Adrenal gland (tissue), 12 donors: ENCODE data around the gene HAUS7. TPM values are rescaled to one million over a fixed set of nuclear protein-coding genes. Genes with fewer than 3 reads are reported as not detected.

ENCODE experiments used
- DNase-seq, 7 donors: peaks; one replicate each; pipeline ENCODE4 v3.0.0-alpha.2; 2019 to 2020
- H3K27ac ChIP-seq, 5 donors: fragments of 200-600 bp; sonication (generic) in 4 of 5; 1 replicate in 3 of 5; 2 replicates in 2 of 5; pipeline versions ENCODE4 v1.5.1 to v1.8.0; 2016 to 2020; ENCODE audit warnings: mild to moderate bottlenecking in 1 of 5
- H3K27me3 ChIP-seq: fragments of 200-600 bp; 2 replicates; pipeline ENCODE4 v1.8.0; 2021
- H3K36me3 ChIP-seq, 2 donors: fragments of 200-600 bp; replicated peaks in 1 of 2; 1 replicate in 1 of 2; 2 replicates in 1 of 2; pipeline versions ENCODE4 v1.5.1 to v1.8.0; 2018 to 2022
- H3K4me1 ChIP-seq, 2 donors: fragments of 200-600 bp; replicated peaks in 1 of 2; 1 replicate in 1 of 2; 2 replicates in 1 of 2; pipeline versions ENCODE4 v1.5.1 to v1.8.0; 2018 to 2021
- H3K4me3 ChIP-seq, 4 donors: fragments of 200-600 bp; sonication (generic) in 3 of 4; one replicate each; pipeline ENCODE4 v1.5.1; 2016 to 2018
- H3K9me3 ChIP-seq, 3 donors: fragments of 200-600 bp; sonication (generic) in 1 of 3; replicated peaks in 1 of 3; 1 replicate in 2 of 3; 2 replicates in 1 of 3; pipeline versions ENCODE4 v1.5.1 to v1.8.0; 2016 to 2021
- CTCF ChIP-seq, 6 experiments: fragments of 450-650 bp in 4 of 6; fragments of 200-600 bp in 2 of 6; sonication (generic) in 1 of 6; IDR thresholded peaks; 1 replicate in 5 of 6; 2 replicates in 1 of 6; pipeline versions ENCODE4 v1.5.1 to v1.8.0; 2016 to 2021; ENCODE audit warnings: antibody characterized with exemption in 6 of 6, mild to moderate bottlenecking in 2 of 6, moderate library complexity in 1 of 6
- POLR2A ChIP-seq, 2 donors: fragments of 450-650 bp; IDR thresholded peaks; one replicate each; pipeline ENCODE4 v1.6.1; 2017; ENCODE audit warnings: antibody characterized with exemption in 2 of 2, mild to moderate bottlenecking in 2 of 2, moderate library complexity in 1 of 2
- WGBS, 4 donors: extraction: QIAGEN DNeasy Blood & Tissue Kit in 2 of 4; methylation state at CpG; one replicate each; pipeline versions ENCODE4 v1.1.5 to v1.1.7; 2013 to 2017; 5-methylcytosine and 5-hydroxymethylcytosine counted together
- intact Hi-C, 2 donors: fragments of 100-400 bp; cut with DNase I; formaldehyde crosslinking; loops; one replicate each; pipeline versions ENCODE4 v1.14.1 to v1.15.0; 2022 to 2023
- polyA plus RNA-seq, 3 donors: library from polyadenylated mRNA; stranded (reverse); fragments of 200-250 nt in 2 of 3; fragments of 350-450 nt in 1 of 3; fragmentation: Illumina TruSeq in 1 of 3; extraction: RNeasy Lipid Tissue Mini Kit (QIAGEN cat#74804) in 1 of 3; gene quantifications; one replicate each; pipeline ENCODE4 v1.2.3, GENCODE V29; 2013 to 2014
- total RNA-seq, 9 donors: library from RNA; depleted of rRNA in 4 of 9; stranded (reverse); fragments of >200 nt in 4 of 9; fragments of 120-200 nt in 1 of 9; fragmentation: NEBNext Ultra II Directional in 1 of 9; extraction: Animal tissue kit (Norgen Biotek cat#: 25700) in 1 of 9; gene quantifications; one replicate each; pipeline versions ENCODE4 v1.1.0 to v1.2.4, GENCODE V29; 2013 to 2023
- donor health status: healthy with polysubstance abuse.
- donor health status: Bipolar disorder and iron deficiency.
- donor health status: DM: yes; HTN: yes; CAD: no.
- donor health status: DM: no; HTN: no; CAD: no.
- donor health status: DM: no; HTN: no; CAD: no.
- donor health status: DM: yes; HTN: yes; CAD: no.

HAUS7 gene
- total and polyA plus RNA-seq, 12 donors, result 7.3 to 111 (median 19.3) TPM

DNA sequence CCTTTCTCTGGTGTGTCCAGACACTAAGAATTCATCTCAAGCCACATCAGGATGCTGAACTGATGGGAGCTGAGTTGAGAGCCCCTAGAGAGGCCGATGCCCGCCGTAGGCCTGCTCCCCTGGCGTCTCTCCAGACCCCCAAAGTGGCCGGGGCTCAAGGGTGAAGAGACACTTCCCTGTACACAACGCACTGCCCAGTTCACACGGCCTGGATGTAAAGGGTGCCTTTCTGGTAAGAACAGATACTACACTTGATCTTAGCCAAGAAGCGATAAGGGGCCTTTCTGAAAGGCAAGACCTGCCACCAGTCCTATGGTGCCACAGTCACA, 19.5 kb downstream of the HAUS7 start:
- Histone ChIP-seq H3K27me3 (no peaks in the 10 kb centered on the region), H3K4me1 (no peaks in the 10 kb centered on the region), H3K27ac (no peak overlapping the region), H3K36me3 (no peaks in the 10 kb centered on the region), H3K4me3 (no peak overlapping the region), H3K9me3 (no peaks in the 10 kb centered on the region)
- intact Hi-C loops, result no loop called here
- no peak for DNase-seq
- TF ChIP-seq POLR2A (IDR thresholded peaks at IDR 0.05) (no peak), CTCF (IDR thresholded peaks at IDR 0.05) (no peak)
- 86 to 94% (median 88%) methylated on average over 7 to 8 of the region's 8 CpGs; no CpG with 5 or more reads in 1 of the 4 donors for WGBS, 4 donors

- no peaks in the 10 kb centered on the region for H3K27me3 ChIP-seq
- H3K27ac ChIP-seq, result no peak overlapping the region
- no peaks in the 10 kb centered on the region for H3K36me3 ChIP-seq
- intact Hi-C loops, result no loop called here
- H3K9me3 ChIP-seq, result no peaks in the 10 kb centered on the region
- no peaks in the 10 kb centered on the region for H3K4me1 ChIP-seq
- TF ChIP-seq CTCF (IDR thresholded peaks at IDR 0.05), result no peak
- no peak for TF ChIP-seq POLR2A (IDR thresholded peaks at IDR 0.05)
- no peak for DNase-seq
- H3K4me3 ChIP-seq, result no peak overlapping the region
- WGBS, 4 donors, result 85 to 97% (median 89%) methylated on average over 16 to 26 of the region's 26 CpGs
These were observed 20.0 kb downstream of the HAUS7 start for GRCh38 chrX:153450114-153450948.

DNA sequence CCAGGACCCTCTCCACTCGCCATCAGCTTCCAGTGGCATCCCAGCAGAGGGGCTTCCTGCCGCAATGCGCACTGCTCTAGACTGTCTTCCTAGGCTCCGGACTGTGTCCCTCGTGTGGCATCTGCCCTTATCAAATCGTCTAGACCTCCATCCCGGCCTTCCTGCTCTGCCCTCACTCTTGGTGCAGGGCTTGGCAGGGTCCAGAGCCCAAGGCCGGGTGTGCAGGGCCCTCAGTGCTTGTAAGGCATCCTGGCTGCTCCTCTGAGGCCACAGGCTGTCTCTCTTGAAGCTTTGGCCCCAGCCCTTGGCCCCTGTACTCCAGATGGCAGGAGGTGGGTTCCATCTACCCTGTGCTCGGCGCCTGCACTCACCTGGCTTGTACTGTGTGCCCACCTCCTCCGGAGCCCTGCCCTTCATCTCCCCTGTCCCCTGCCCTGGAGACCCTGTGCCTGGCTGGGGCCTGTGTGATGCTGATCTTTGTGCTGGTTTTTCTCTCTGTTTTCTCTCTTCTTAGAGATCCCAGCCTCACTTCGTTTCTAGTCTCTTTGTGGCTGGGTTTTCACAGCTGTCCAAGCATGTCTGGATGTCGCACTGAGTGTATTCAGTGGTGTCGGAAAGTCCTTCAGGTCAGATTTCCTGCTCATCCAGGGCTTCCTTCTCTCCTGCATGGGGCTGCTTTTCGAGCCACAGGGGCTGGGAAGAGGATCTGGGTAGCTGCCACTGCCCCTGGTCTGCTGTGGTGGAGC, 20.8 kb downstream of the HAUS7 start:
- TF ChIP-seq CTCF (IDR thresholded peaks at IDR 0.05) (no peak), POLR2A (IDR thresholded peaks at IDR 0.05) (no peak)
- DNase-seq, result no peak
- no peaks in the 10 kb centered on the region for H3K4me1 ChIP-seq
- no peak overlapping the region for H3K27ac ChIP-seq
- WGBS, 4 donors, result 83 to 91% (median 88%) methylated on average over 7 to 15 of the region's 15 CpGs
- H3K27me3 ChIP-seq, result no peaks in the 10 kb centered on the region
- no peak overlapping the region for H3K4me3 ChIP-seq
- H3K9me3 ChIP-seq, result no peaks in the 10 kb centered on the region
- intact Hi-C loops, result no loop called here
- no peaks in the 10 kb centered on the region for H3K36me3 ChIP-seq

- no peak overlapping the region for H3K4me3 ChIP-seq
- H3K27ac ChIP-seq, result no peak overlapping the region
- WGBS, 4 donors, result 79 to 97% (median 93%) methylated on average over 4 to 21 of the region's 21 CpGs
- H3K4me1 ChIP-seq, result no peaks in the 10 kb centered on the region
- no peaks in the 10 kb centered on the region for H3K36me3 ChIP-seq
- intact Hi-C loops, result no loop called here
- no peaks in the 10 kb centered on the region for H3K9me3 ChIP-seq
- TF ChIP-seq POLR2A (IDR thresholded peaks at IDR 0.05), result no peak
- TF ChIP-seq CTCF (IDR thresholded peaks at IDR 0.05), result no peak
- H3K27me3 ChIP-seq, result no peaks in the 10 kb centered on the region
- no peak for DNase-seq
These were observed 21.6 kb downstream of the HAUS7 start for GRCh38 chrX:153448556-153449367.
